K562 (cell line): ENCODE measurements around the gene CCDC167. TPM values are rescaled to one million over a fixed set of nuclear protein-coding genes. Genes with fewer than 3 reads are reported as not detected.

ENCODE experiments used
- ATAC-seq: fragments of 200-7000 bp; cut with Tn5 transposase; 3 replicates; pipeline ENCODE4 v1.9.1; 2020; ENCODE audit warnings: moderate library complexity
- BruUV-seq: library from RNA; stranded (reverse); fragments of 400-500 nt; replicated peaks from 2 replicates; lab custom pipeline; 2021; lab: Mats Ljungman, UMichigan
- CTCF ChIA-PET: fragments of 300-600 bp; formaldehyde crosslinking; extraction: SDS; loops from one replicate; lab custom pipeline; 2021; ENCODE audit warnings: low intra/inter-chr PET ratio; lab: Yijun Ruan, JAX
- POLR2A ChIA-PET: fragments of 300-600, 350-650 bp; sonication (Branson Sonifier 250); formaldehyde crosslinking; extraction: SDS; loops from one replicate; lab custom pipeline; 2021; ENCODE audit warnings: antibody characterized with exemption, inconsistent platforms; lab: Yijun Ruan, JAX
- DNase-seq, 4 experiments: peaks; one replicate each; pipeline versions ENCODE4 v3.0.0 to v3.0.0-alpha.2; 2011 to 2018; ENCODE audit warnings: low spot score in 3 of 4, mixed read lengths in 3 of 4; ENCODE audit errors: extremely low read depth in 1 of 4
- FAIRE-seq: peaks from 2 replicates; lab custom pipeline; 2011; peaks lifted over from hg19 to GRCh38; lab: Jason Lieb, UNC
- H2AFZ ChIP-seq: 2 replicates; pipeline ENCODE4 v1.6.0; 2011; ENCODE audit warnings: low read depth, low read length, control low read depth, inconsistent platforms
- H3K27ac ChIP-seq: fragments of 200-600 bp; 3 replicates; pipeline ENCODE4 v1.8.0; 2011; ENCODE audit warnings: low read depth, mild to moderate bottlenecking, control low read depth, inconsistent platforms, low read length, moderate library complexity, mixed read lengths; ENCODE audit errors: extremely low read depth
- H3K27me3 ChIP-seq, 2 experiments: fragments of 300-600 bp in 1 of 2; 2 replicates in 1 of 2; 3 replicates in 1 of 2; pipeline versions ENCODE4 v1.6.0 to v1.8.0; 2011; ENCODE audit warnings: inconsistent platforms in 2 of 2, low read length in 2 of 2, mild to moderate bottlenecking in 1 of 2, mixed read lengths in 1 of 2, moderate library complexity in 1 of 2; ENCODE audit not compliant: control insufficient read depth in 2 of 2, insufficient read depth in 2 of 2
- H3K36me3 ChIP-seq: fragments of 300-600 bp; 3 replicates; pipeline ENCODE4 v1.8.0; 2011; ENCODE audit warnings: mild to moderate bottlenecking, low read length, inconsistent platforms; ENCODE audit not compliant: control insufficient read depth, insufficient read depth
- H3K4me1 ChIP-seq, 2 experiments: fragments of 200-600 bp in 1 of 2; replicated peaks in 1 of 2; 2 replicates in 1 of 2; 3 replicates in 1 of 2; pipeline versions ENCODE4 v1.5.1 to v1.8.0; 2011; ENCODE audit warnings: inconsistent platforms in 2 of 2, low read length in 2 of 2, mild to moderate bottlenecking in 1 of 2, mixed read lengths in 1 of 2, moderate library complexity in 1 of 2; ENCODE audit not compliant: control insufficient read depth in 2 of 2, insufficient read depth in 2 of 2
- H3K4me2 ChIP-seq: 2 replicates; pipeline ENCODE4 v1.6.1; 2011; ENCODE audit warnings: low read length, control low read depth, inconsistent platforms, mixed read lengths; ENCODE audit not compliant: insufficient read depth
- H3K4me3 ChIP-seq: fragments of 200-600 bp; sonication (generic), shearing (Covaris generic); 2 replicates; pipeline ENCODE4 v1.5.1; 2016; ENCODE audit warnings: control low read depth, inconsistent platforms
- H3K79me2 ChIP-seq: fragments of 200-600 bp; 3 replicates; pipeline ENCODE4 v1.8.0; 2011; ENCODE audit warnings: low read length, inconsistent platforms; ENCODE audit not compliant: control insufficient read depth, insufficient read depth
- H3K9ac ChIP-seq, 2 experiments: 2 replicates each; pipeline versions ENCODE4 v1.6.0 to v1.6.1; 2011; ENCODE audit warnings: low read depth in 2 of 2, low read length in 2 of 2, control low read depth in 1 of 2, inconsistent platforms in 1 of 2, mild to moderate bottlenecking in 1 of 2, mixed read lengths in 1 of 2; ENCODE audit not compliant: insufficient read depth in 1 of 2
- H3K9me1 ChIP-seq: one replicate; pipeline ENCODE4 v1.6.0; 2011; ENCODE audit warnings: inconsistent platforms, mild to moderate bottlenecking, low read length, moderate library complexity; ENCODE audit not compliant: control insufficient read depth, insufficient read depth
- H3K9me3 ChIP-seq: replicated peaks from 2 replicates; pipeline ENCODE4 v1.5.1; 2011; ENCODE audit warnings: low read depth, low read length, inconsistent platforms; ENCODE audit not compliant: control insufficient read depth, insufficient read depth
- H4K20me1 ChIP-seq: replicated peaks from 2 replicates; pipeline ENCODE4 v1.6.1; 2011; ENCODE audit warnings: low read length, inconsistent platforms, mixed read lengths; ENCODE audit not compliant: control insufficient read depth, insufficient read depth
- ARID4B ChIP-seq: sonication (generic); formaldehyde crosslinking; IDR thresholded peaks from 2 replicates; pipeline ENCODE4 v1.8.0; 2022; ENCODE audit warnings: mild to moderate bottlenecking, missing genetic modification reagents
- CC2D1A ChIP-seq: fragments of 450-650 bp; IDR thresholded peaks from 2 replicates; pipeline ENCODE4 v1.6.1; 2017; ENCODE audit warnings: mild to moderate bottlenecking
- ELK3 ChIP-seq: fragments of 450-650 bp; formaldehyde crosslinking; IDR thresholded peaks from 2 replicates; pipeline ENCODE4 v1.4.0; 2020; ENCODE audit warnings: mild to moderate bottlenecking
- KHSRP ChIP-seq: fragments of 450-650 bp; IDR thresholded peaks from 2 replicates; pipeline ENCODE4 v1.6.1; 2017
- RBM25 ChIP-seq: fragments of 200-400 bp; formaldehyde crosslinking; IDR thresholded peaks from 2 replicates; pipeline ENCODE4 v1.6.1; 2018; ENCODE audit warnings: low read length, low read depth, moderate library complexity; ENCODE audit not compliant: severe bottlenecking
- SIN3A ChIP-seq, 2 experiments: fragments of 150-350 bp in 1 of 2; IDR thresholded peaks; 2 replicates each; pipeline ENCODE4 v1.6.1; 2011 to 2016; ENCODE audit warnings: borderline replicate concordance in 2 of 2, low read depth in 2 of 2, low read length in 2 of 2, mild to moderate bottlenecking in 2 of 2, moderate library complexity in 2 of 2; ENCODE audit not compliant: control insufficient read depth in 1 of 2
- STAT5B ChIP-seq: fragments of 250-450 bp; sonication (Bioruptor Pico); IDR thresholded peaks from 2 replicates; pipeline ENCODE4 v1.8.0; 2021; ENCODE audit warnings: mild to moderate bottlenecking, inconsistent platforms
- TRIM25 ChIP-seq: fragments of 450-650 bp; IDR thresholded peaks from 2 replicates; pipeline ENCODE4 v1.7.0; 2016; ENCODE audit warnings: borderline replicate concordance
- USF2 ChIP-seq: sonication (generic); formaldehyde crosslinking; IDR thresholded peaks from 2 replicates; pipeline ENCODE4 v1.5.0; 2020; ENCODE audit warnings: missing genetic modification reagents
- ZBTB9 ChIP-seq: fragments of 450-650 bp; formaldehyde crosslinking; IDR thresholded peaks from 2 replicates; pipeline ENCODE4 v1.4.0; 2020; ENCODE audit warnings: mild to moderate bottlenecking, moderate library complexity
- ZNF134 ChIP-seq: fragments of 250-450 bp; sonication (Bioruptor Pico); conservative IDR thresholded peaks from 2 replicates; pipeline ENCODE4 v1.4.0; 2020
- ZNF324 ChIP-seq: fragments of 250-450 bp; sonication (Bioruptor Pico); IDR thresholded peaks from 2 replicates; pipeline ENCODE4 v1.4.0; 2020; ENCODE audit warnings: mild to moderate bottlenecking
- whole genome bisulfite sequencing: fragments of 100-300 bp; shearing (Covaris generic); methylation state at CpG from one replicate; pipeline ENCODE4 v1.1.6; 2016; ENCODE audit warnings: low coverage, mixed read lengths; ENCODE audit not compliant: insufficient coverage; ENCODE audit errors: missing lambda C conversion rate; 5-methylcytosine and 5-hydroxymethylcytosine counted together
- in situ Hi-C: fragments of 300-500 bp; cut with MboI; formaldehyde crosslinking; loops from 4 replicates; pipeline ENCODE4 v1.15.0; 2018; ENCODE audit warnings: inconsistent platforms, mixed read lengths
- intact Hi-C: fragments of 100-400 bp; cut with micrococcal nuclease; formaldehyde crosslinking; loops from 2 replicates; pipeline ENCODE4 v1.14.2; 2022
- polyA plus RNA-seq, 8 experiments: library from polyadenylated mRNA; depleted of rRNA in 4 of 8; stranded (reverse) in 5 of 8; unstranded in 3 of 8; fragments of >200 nt; fragmentation: Nextera tagmentation in 2 of 8; fragmentation: Illumina TruSeq in 1 of 8; extraction: Ambion mirVana in 2 of 8; extraction: Trizol in 1 of 8; gene quantifications; 2 replicates each; pipeline versions ENCODE4 v1.2.1 to v1.2.3, GENCODE V29; 2011 to 2014; ENCODE audit warnings: inconsistent platforms in 1 of 8, missing spikeins in 1 of 8
- total RNA-seq, 7 experiments: library from RNA; depleted of rRNA in 6 of 7; stranded (reverse); fragments of >200 nt in 6 of 7; fragmentation: Illumina TruSeq in 2 of 7; extraction: Trizol in 2 of 7; gene quantifications; 2 replicates each; pipeline versions ENCODE4 v1.2.1 to v1.2.3, GENCODE V29; 2011 to 2021; ENCODE audit warnings: low replicate concordance in 1 of 7

The CCDC167 gene
- total and polyA plus RNA-seq, 9 of the 15 experiments (the other 6 are each of a cell fraction or from before 2014, with no cell fraction given), result 26.0 to 114 (median 45.2) TPM

- Histone ChIP-seq H4K20me1 (peaks cover 15% of the 10 kb centered on the region; the same call in 1 of the 2 replicates), H3K4me2 (no peak overlapping the region), H2AFZ (no peak overlapping the region), H3K9me1 (peaks cover 4% of the 10 kb centered on the region), H3K4me3 (no peak overlapping the region), H3K4me1 (no peaks in the 10 kb centered on the region), H3K9me3 (no peaks in the 10 kb centered on the region), H3K27me3 (peaks cover 61 to 96% of the 10 kb centered on the region in 2 experiments), H3K9ac (no peak overlapping the region), H3K79me2 (no peaks in the 10 kb centered on the region), H3K27ac (no peak overlapping the region), H3K36me3 (no peaks in the 10 kb centered on the region)
- FAIRE-seq, result no peak
- WGBS, result 0% methylated on average over 8 of the region's 8 CpGs
- intact Hi-C loops (no loop called here), in situ Hi-C loops (no loop called here)
- no peak for DNase-seq
- POLR2A ChIA-PET, result interaction anchor here (0.9 to 2.7 kb wide), 6 partner anchors 10 to 124 kb away, joined by 3 to 15 read pairs (median 4); no protein-coding TSS in a partner anchor
- no peak for ATAC-seq
- CTCF ChIA-PET, result no interaction called here
- no TSS peak for BruUV-seq
- TF ChIP-seq KHSRP, result no peak
- TF ChIP-seq STAT5B (CRISPR knock-in tag), result no peak
- peak; percentile 70 for TF ChIP-seq RBM25
- no peak for TF ChIP-seq USF2
- TF ChIP-seq CC2D1A, result no peak
- no peak for TF ChIP-seq ZNF324 (CRISPR knock-in tag)
- TF ChIP-seq ZNF134 (CRISPR knock-in tag), result no peak
- no peak for TF ChIP-seq ARID4B (CRISPR knock-in tag)
- TF ChIP-seq ELK3, result no peak
- no peak for TF ChIP-seq TRIM25
- TF ChIP-seq SIN3A (IDR thresholded peaks at IDR 0.05; ENCODE audit: borderline replicate concordance in 2 of 2, control insufficient read depth in 1 of 2, low read depth in 2 of 2, low read length in 2 of 2), result no peak
- no peak for TF ChIP-seq ZBTB9 (CRISPR knock-in tag)
Observed at GRCh38 chr6:37548067-37548674, 48.5 kb upstream of the CCDC167 start.
